ENCODE data around the gene KRT7.
"Not testable (repeated sequence)": the region's sequence is repeated elsewhere in the genome, so short reads cannot be mapped to it uniquely, and the experiment has no call there.

The KRT7 gene

GRCh38 chr12:52280796-52281560, 47.9 kb downstream of the KRT7 start:
- DNase-seq = no peak

- no peak for DNase-seq
Measured at GRCh38 chr12:52284562-52285171, 51.6 kb downstream of the KRT7 start.

DNA sequence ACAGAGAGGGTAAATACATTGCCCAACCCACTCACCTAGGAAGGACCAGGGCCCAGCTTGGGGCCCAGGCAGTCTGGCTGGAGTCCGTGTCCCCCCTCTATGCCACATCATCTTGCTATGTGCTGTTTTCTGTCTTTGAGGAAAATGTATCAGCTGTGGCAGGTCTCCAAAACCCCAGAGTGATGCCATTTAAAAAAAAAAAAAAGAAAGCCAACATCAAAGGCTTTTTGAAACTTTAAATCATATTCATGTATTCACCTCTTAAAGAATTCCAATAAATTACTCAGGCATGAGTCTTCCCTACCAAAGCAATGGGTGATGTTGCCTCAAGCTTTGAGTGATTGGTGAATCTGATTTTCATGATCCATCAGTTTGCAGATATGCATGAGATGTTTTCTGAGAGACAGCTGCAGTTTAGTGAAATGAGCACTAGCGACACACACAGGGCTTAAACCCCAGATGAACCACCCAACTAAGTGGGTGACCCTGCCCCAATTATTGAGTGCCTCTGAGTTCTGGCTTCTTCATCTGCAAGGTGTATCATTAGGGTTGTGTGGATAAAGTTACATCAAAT, 52.2 kb downstream of the KRT7 start:
- no peak for DNase-seq

- DNase-seq = no peak
Measured at GRCh38 chr12:52285851-52286530, 52.9 kb downstream of the KRT7 start.

GRCh38 chr12:52286857-52287785, 54.1 kb downstream of the KRT7 start:
- not testable (repeated sequence) for DNase-seq

GRCh38 chr12:52287816-52288805, 55.1 kb downstream of the KRT7 start:
- DNase-seq = not testable (repeated sequence)

DNA sequence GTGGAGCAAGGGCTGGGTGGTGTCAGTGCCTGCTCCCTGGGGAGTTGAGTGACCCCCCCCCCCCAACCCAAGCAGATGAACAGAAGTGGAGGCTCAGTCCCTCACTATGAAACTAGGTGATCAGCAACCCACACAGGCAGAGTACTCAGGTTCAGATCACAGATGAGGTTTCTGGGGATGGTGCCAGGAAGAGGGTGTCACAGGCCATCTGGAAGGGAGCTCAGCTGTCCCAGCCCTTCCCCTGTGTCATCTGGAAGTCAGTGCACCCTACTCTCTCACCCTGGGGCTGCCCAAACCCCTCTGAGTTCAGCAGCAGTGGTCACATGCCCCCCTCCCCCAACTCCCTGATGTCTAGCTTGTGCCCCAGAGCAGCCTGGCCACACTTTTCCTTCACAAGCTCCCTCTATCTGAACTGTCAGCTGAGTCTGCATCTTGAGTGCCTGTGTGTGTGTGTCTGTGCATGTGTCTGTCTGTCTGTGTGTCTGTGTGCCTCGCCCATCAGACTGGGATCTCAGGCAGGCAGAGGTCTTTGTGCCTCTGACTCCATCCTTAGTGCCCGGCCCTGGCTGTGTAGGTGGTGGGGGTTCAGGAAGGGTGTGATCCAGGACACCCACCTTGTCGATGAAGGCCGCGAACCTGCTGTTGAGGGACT, 57.6 kb downstream of the KRT7 start:
- DNase-seq = not testable (repeated sequence)

DNA sequence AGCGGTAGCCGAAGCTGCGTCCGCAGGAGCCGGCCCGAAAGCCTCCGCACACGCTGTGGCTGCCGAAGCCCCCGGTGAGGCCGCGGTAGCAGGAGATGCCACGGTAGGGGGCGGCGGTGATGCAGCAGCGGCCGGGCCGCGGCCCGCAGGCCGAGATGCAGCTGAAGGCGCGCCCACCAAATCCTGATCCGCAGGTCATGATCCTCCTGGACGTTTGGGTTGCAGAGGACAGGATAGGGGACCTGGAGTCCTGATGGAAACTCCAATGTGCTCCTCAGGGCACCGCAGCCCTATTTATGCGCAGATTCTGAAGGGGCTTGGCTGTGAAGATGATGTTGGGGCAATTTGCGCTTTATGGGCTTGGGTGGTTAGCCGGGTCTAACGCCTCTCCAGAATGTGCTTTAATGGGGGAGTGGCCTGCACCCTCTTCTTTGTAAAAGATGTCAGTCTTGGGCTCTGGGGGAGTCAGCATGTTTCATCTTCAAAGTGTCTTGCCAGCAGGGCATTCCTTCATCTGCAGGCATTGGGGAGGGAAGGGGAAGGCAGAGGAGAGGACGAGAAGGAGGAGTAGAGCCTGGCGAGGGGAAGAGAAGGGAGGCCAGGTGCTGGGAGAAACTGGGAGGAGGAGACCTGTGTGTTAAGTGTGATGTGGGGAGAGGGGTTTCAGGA, 58.4 kb downstream of the KRT7 start, which contains the start of gene KRT81:
Gene KRT81, minus strand, starts transcription at position 268 of the 669 bp plus-strand sequence. Its CDS starts 69 bp downstream, at position 199.
- DNase-seq = no peak

GRCh38 chr12:52293926-52294325, 60.9 kb downstream of the KRT7 start:
- no peak for DNase-seq

DNA sequence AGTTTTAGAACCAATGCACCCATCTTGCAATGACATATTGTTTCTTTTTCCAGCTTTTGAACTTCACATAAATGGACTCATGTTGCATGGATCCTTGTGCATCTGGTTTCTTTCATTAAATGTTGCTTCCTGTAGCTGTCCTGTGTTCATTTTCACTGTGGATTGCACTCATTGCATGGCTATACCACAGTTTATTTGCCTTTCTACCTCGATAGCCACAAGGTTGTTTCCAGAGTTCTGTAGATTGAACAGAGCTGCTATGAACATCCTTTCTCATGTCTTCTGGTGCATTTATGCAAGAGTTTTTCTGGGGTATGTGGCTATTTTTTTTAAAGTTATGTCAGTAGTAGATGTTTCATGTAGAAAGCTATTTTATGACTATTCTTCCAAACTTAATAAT, 61.8 kb downstream of the KRT7 start:
- no peak for DNase-seq

DNA sequence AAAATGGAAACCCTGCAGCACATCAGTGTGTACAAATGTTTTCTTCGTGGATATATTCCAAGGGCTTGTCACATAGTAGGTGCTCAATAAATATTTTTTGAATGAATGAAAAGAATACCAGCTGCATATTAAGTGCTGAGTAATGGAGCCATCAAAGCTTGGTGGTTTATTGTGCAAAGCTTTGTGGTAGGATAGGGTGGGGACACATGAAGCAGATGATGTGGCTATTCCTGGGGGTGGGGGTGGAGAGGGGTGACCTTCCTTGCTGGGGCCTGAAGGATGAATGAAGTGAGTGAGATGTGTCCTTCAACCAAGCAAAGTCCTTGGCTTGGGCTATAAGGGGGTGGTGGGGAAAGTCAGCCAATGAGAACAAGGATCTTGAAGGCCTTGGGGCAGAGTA, 62.6 kb downstream of the KRT7 start:
- no peak for DNase-seq

DNA sequence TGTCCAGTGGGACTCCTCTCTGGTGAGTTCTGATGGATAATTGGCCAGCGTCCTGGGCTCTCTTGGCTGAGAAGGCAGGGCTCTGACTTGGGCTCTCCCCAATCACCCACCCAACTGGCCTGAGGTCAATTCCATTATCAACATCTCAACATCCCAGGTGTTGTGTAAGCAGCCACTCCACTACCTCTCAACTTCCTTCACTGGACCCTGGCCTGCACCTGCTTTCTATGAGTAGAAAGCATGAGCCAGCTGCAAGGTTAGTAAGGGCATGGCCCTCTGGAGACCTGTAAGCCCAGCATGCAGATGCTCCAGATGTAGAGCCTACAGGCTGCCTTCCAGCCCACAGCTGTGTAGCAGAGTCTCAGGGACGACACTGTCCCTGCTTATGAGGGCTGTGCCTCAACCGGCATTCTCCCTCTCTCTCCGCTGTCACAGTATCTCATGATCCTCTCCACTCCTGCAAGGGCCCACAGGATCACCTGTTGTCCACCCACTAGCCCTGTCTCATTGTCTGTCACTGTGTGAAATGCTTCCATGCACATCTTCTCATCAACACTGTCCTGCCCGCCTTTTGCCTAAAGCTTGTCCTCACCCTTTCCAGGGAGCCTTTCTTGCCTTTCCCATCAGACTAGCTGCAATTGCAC, 63.7 kb downstream of the KRT7 start:
- no peak for DNase-seq

Measured in activated T-cell treated with anti-CD3 and anti-CD28 coated beads, Interleukin-2, amount 50 U/mL, for 1 hour (primary cell).